ENCODE data around the gene PLEKHH3.

GRCh38 chr17:42704490-42704836, 27.7 kb upstream of the PLEKHH3 start:
- TF ChIP-seq CTCF (IDR thresholded peaks at IDR 0.05; ENCODE audit: low read depth, low read length, missing input control), result no peak
- TF ChIP-seq FOXA1 (IDR thresholded peaks at IDR 0.05), result no peak
- TF ChIP-seq JUND (IDR thresholded peaks at IDR 0.05), result no peak
